Measurements from ENCODE around the gene CASP1.

DNA sequence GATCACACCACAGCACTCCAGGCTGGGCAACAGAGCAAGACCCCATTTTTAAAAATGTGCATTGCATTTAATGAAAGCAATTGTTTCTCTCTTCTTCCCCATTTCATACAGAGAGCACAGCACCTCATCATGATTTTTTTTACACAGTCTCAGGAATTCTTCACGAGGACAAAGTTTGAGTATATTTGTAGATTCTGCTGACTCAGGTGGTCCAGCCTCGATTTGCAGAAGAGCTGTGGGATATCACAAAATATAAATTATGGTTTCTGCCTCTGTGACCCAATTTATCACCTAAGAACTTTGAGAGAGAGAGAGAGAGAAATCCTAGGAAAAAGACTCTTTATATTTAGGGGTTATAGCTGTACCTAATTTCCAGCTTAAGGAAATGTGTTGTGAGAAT is 31.8 kb downstream of the CASP1 start:
- TF ChIP-seq EP300 (IDR thresholded peaks at IDR 0.05; ENCODE audit: borderline replicate concordance) (no peak), TEAD4 (IDR thresholded peaks at IDR 0.05) (no peak), CEBPB (IDR thresholded peaks at IDR 0.05) (no peak), RAD21 (IDR thresholded peaks at IDR 0.05; ENCODE audit: low read depth) (no peak)
- TF ChIP-seq, protein P1, sequence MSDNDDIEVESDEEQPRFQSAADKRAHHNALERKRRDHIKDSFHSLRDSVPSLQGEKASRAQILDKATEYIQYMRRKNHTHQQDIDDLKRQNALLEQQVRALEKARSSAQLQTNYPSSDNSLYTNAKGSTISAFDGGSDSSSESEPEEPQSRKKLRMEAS (IDR thresholded peaks at IDR 0.05): no peak

All from Ishikawa (cell line).